Right cardiac atrium (tissue), 5 donors: ENCODE data around the gene DENND1C. TPM values are rescaled to one million over a fixed set of nuclear protein-coding genes. Genes with fewer than 3 reads are reported as not detected.
"Not testable (repeated sequence)": the region's sequence is repeated elsewhere in the genome, so short reads cannot be mapped to it uniquely, and the experiment has no call there.

Experiments used
- ATAC-seq, 2 donors: fragments of 200-7000 bp; cut with Tn5 transposase; one replicate each; pipeline versions ENCODE4 v1.8.0 to v1.9.1; 2020; ENCODE audit warnings: moderate library complexity in 2 of 2, mild to moderate bottlenecking in 1 of 2
- DNase-seq, 3 donors: peaks; one replicate each; pipeline ENCODE4 v3.0.0-alpha.2; 2020
- H3K27ac ChIP-seq: one replicate; pipeline ENCODE4 v1.5.1; 2013; ENCODE audit warnings: mild to moderate bottlenecking, low read length, control low read depth, moderate library complexity
- H3K27me3 ChIP-seq: one replicate; pipeline ENCODE4 v1.6.1; 2013; ENCODE audit not compliant: control insufficient read depth, insufficient read depth
- H3K4me1 ChIP-seq: one replicate; pipeline ENCODE4 v1.6.1; 2013; ENCODE audit warnings: low read length; ENCODE audit not compliant: control insufficient read depth, insufficient read depth
- H3K4me3 ChIP-seq: one replicate; pipeline ENCODE4 v1.5.1; 2013; ENCODE audit warnings: low read length, control low read depth
- H3K9me3 ChIP-seq: one replicate; pipeline ENCODE4 v1.6.1; 2013; ENCODE audit warnings: low read length; ENCODE audit not compliant: control insufficient read depth
- WGBS: extraction: QIAGEN DNeasy Blood & Tissue Kit; methylation state at CpG from one replicate; pipeline ENCODE4 v1.1.7; 2013; 5-methylcytosine and 5-hydroxymethylcytosine counted together
- intact Hi-C, 4 donors: fragments of 100-400 bp; cut with DNase I; formaldehyde crosslinking; loops; one replicate each; pipeline versions ENCODE4 v1.11.0 to v1.14.0; 2022 to 2023
- polyA plus RNA-seq: library from polyadenylated mRNA; stranded (reverse); fragments of 200-250 nt; gene quantifications from one replicate; pipeline ENCODE4 v1.2.3, GENCODE V29; 2013
- total RNA-seq, 4 donors: library from RNA; stranded (reverse); fragmentation: NEBNext Ultra II Directional; extraction: Animal tissue kit (Norgen Biotek cat#: 25700); gene quantifications; one replicate each; pipeline ENCODE4 v1.2.1, GENCODE V29; 2021
- donor health status: healthy with polysubstance abuse.
- donor health status: DM: no; HTN: yes; CAD: no.
- donor health status: DM: no; HTN: no; CAD: no.
- donor health status: DM: no; HTN: yes; CAD: no; lungs with severe emphysema.
- donor health status: DM: yes; HTN: yes; CAD: no.

Gene DENND1C
- total and polyA plus RNA-seq, 5 donors = 0.54 to 1.9 (median 0.91) TPM

GRCh38 chr19:6448045-6448444 lies 33.5 kb downstream of the DENND1C start:
- 88% methylated on average over 3 of the region's 3 CpGs for WGBS
- Histone ChIP-seq H3K4me3 (no peak overlapping the region), H3K9me3 (no peaks in the 10 kb centered on the region), H3K4me1 (no peaks in the 10 kb centered on the region), H3K27me3 (no peaks in the 10 kb centered on the region), H3K27ac (no peak overlapping the region)
- ATAC-seq = no peak
- no peak for DNase-seq
- intact Hi-C loops = no loop called here

- Histone ChIP-seq H3K27ac (no peak overlapping the region), H3K4me3 (no peak overlapping the region), H3K9me3 (no peaks in the 10 kb centered on the region), H3K4me1 (no peaks in the 10 kb centered on the region), H3K27me3 (no peaks in the 10 kb centered on the region)
- no peak for ATAC-seq
- DNase-seq = no peak
- WGBS = 96% methylated on average over 3 of the region's 3 CpGs
- intact Hi-C loops = no loop called here
These were observed 35.1 kb downstream of the DENND1C start for GRCh38 chr19:6446452-6446851.

DNA sequence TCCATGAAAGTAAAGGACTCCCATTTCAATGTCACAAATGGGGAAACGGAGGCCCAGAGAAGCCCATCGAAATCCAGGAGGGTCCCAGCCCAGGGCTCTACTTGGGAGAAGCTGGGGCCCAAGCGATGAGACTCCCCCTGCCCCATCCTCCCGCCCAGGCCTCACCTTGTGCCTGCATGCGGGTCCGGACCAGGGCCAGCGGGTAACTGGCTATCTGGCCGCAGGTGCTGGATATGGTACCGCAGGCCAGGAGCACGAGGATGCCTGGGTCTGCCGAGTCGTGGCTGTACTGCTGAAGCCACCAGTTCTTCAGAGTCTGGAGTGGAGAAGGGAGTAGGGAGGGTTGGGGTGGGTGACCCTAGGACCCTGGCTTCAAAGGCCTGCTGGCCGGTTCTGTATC lies 37.6 kb downstream of the DENND1C start:
- WGBS = 89% methylated on average over 13 of the region's 13 CpGs
- intact Hi-C loops = no loop called here
- H3K4me1 ChIP-seq = no peaks in the 10 kb centered on the region
- H3K27ac ChIP-seq = no peak overlapping the region
- ATAC-seq = no peak
- no peak overlapping the region for H3K4me3 ChIP-seq
- no peaks in the 10 kb centered on the region for H3K27me3 ChIP-seq
- H3K9me3 ChIP-seq = no peaks in the 10 kb centered on the region
- peak in 1 of 3 donors; percentile 37 for DNase-seq

DNA sequence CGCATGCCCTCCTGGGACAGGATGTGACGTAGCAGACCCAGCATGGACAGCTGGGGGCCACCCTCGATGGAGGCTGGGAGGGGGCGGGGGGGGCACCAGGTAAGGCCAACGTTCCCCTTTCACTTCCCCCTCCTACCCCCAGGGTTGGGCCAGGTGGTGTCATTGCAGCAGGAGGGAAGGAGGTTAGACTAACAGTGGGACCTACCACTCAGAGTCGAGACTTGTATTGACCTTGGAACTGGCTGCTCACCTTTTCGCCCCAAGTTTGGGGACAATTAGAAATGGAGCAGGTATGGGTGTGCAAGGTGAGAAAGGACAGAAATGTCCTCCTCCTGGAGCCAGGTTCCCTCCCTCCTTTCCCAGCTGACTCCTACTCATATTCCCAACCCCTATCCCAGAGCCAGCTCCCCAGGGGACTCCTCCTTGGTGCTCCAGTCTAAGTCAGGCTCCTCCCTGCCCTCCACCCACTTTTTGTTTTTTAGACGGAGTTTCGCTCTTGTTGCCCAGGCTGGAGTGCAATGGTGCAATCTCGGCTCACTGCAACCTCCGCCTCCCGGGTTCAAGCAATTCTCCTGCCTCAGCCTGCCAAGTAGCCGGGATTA lies 39.4 kb downstream of the DENND1C start:
- DNase-seq (no peak), ATAC-seq (no peak)
- no peaks in the 10 kb centered on the region for H3K4me1 ChIP-seq
- intact Hi-C loops = no loop called here
- no peak overlapping the region for H3K27ac ChIP-seq
- H3K4me3 ChIP-seq = no peak overlapping the region
- H3K9me3 ChIP-seq = no peaks in the 10 kb centered on the region
- 82% methylated on average over 13 of the region's 13 CpGs for WGBS
- H3K27me3 ChIP-seq = no peaks in the 10 kb centered on the region

DNA sequence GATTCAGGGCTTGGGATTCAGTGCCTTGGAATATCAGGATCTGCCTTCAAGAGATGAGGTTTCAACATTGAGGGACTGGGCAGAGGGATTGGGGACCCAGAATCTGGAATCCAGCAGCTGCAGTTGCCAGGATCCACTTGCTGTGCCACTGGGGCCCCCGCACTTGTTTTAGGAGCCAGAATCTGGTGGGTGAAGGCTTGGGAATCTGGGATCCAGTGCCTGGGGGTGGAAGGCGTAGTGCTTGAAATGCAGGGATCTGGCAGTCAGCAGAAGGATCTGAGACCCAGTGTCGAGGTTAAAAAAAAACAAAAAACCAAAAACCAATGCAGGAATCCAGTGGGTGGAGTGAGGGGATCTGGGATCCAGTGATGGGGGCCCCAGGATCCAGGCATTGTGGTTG lies 40.7 kb downstream of the DENND1C start:
- 83% methylated on average over 3 of the region's 3 CpGs for WGBS
- Histone ChIP-seq H3K27me3 (no peaks in the 10 kb centered on the region), H3K4me1 (no peaks in the 10 kb centered on the region), H3K4me3 (no peak overlapping the region), H3K27ac (no peak overlapping the region), H3K9me3 (no peaks in the 10 kb centered on the region)
- intact Hi-C loops = no loop called here
- ATAC-seq = no peak
- no peak for DNase-seq

GRCh38 chr19:6439743-6440142 lies 41.8 kb downstream of the DENND1C start:
- no peaks in the 10 kb centered on the region for H3K4me1 ChIP-seq
- H3K27me3 ChIP-seq = no peaks in the 10 kb centered on the region
- H3K27ac ChIP-seq = no peak overlapping the region
- no peaks in the 10 kb centered on the region for H3K9me3 ChIP-seq
- DNase-seq (no peak), ATAC-seq (no peak)
- 89% methylated on average over 4 of the region's 4 CpGs for whole genome bisulfite sequencing
- intact Hi-C loops = no loop called here
- H3K4me3 ChIP-seq = no peak overlapping the region

GRCh38 chr19:6433663-6434062 lies 47.9 kb downstream of the DENND1C start, which contains the start of gene SLC25A41:
Gene SLC25A41 (minus strand): TSS chr19:6433763. CDS start chr19:6433693, 70 bp downstream.
- DNase-seq (no peak), ATAC-seq (no peak)
- no peaks in the 10 kb centered on the region for H3K4me1 ChIP-seq
- 90% methylated on average over 10 of the region's 10 CpGs for WGBS
- H3K9me3 ChIP-seq = no peaks in the 10 kb centered on the region
- H3K27ac ChIP-seq = no peak within 1 kb of the TSS
- no peak within 1 kb of the TSS for H3K4me3 ChIP-seq
- intact Hi-C loops = no loop called here
- H3K27me3 ChIP-seq = no peaks in the 10 kb centered on the region

- ATAC-seq (no peak), DNase-seq (peak in 1 of 3 donors; percentile 8)
- intact Hi-C loops = no loop called here
- Histone ChIP-seq H3K4me3 (no peak overlapping the region), H3K27me3 (no peaks in the 10 kb centered on the region), H3K9me3 (no peaks in the 10 kb centered on the region), H3K27ac (no peak overlapping the region), H3K4me1 (no peaks in the 10 kb centered on the region)
- WGBS = 87% methylated on average over 11 of the region's 11 CpGs
These were observed 48.4 kb downstream of the DENND1C start for GRCh38 chr19:6433165-6433564.

- 91% methylated on average over 11 of the region's 11 CpGs for WGBS
- H3K4me1 ChIP-seq = no peaks in the 10 kb centered on the region
These were observed 49.7 kb downstream of the DENND1C start for GRCh38 chr19:6431891-6432290.

DNA sequence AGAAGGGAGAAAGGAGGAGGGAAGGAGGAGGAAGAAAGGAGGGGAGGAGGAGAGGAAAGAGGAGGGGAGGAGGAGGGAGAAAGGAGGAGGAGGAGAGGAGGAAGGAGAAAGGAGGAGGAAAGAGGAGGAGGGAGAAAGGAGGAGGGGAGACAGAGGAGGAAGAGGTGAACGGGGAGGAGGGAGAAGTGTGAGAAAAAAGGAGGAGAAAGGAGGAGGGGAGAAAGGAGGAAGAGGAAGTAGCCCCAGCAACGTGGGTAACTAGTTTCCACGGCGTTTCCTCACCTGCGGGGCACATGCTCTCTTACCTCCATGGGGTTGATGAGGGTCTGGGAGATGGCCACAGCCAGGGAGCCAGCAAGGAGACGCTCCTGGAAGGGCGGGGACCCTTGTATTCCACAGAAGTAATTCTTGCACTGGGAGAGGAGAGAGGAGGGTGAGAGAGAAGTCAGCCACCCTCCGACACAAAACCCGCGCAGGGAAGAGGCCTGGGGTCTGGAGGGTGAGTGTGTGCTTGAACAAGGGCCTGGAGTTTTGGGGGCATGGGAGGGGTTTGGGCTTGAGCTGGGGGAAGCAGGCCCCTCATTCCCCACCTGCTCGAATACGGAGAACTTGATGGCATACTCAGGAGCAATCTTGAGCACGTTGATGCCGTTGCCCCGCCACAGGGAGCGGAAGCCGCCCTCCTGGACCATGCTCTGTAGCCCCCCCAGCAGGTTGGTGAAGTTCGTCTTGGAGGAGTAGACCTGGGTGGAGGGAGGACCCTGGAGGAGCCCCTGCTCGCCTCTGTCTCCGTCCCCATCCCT lies 52.0 kb downstream of the DENND1C start:
- Histone ChIP-seq H3K9me3 (no peaks in the 10 kb centered on the region), H3K4me3 (no peak overlapping the region), H3K27me3 (no peaks in the 10 kb centered on the region), H3K4me1 (no peaks in the 10 kb centered on the region), H3K27ac (no peak overlapping the region)
- intact Hi-C loops = no loop called here
- DNase-seq = peak in 1 of 3 donors; percentile 24
- 64% methylated on average over 20 of the region's 20 CpGs for WGBS
- ATAC-seq = no peak

More at GRCh38 chr19:6431891-6432290, 49.7 kb downstream of the DENND1C start:
- ATAC-seq (no peak), DNase-seq (peak in 1 of 3 donors; percentile 41)
- intact Hi-C loops = no loop called here
- Histone ChIP-seq H3K27ac (no peak overlapping the region), H3K9me3 (no peaks in the 10 kb centered on the region), H3K4me3 (no peak overlapping the region), H3K27me3 (no peaks in the 10 kb centered on the region)

GRCh38 chr19:6428692-6429418 lies 52.7 kb downstream of the DENND1C start:
- intact Hi-C loops, DNase-seq, ATAC-seq, H3K27ac ChIP-seq, H3K9me3 ChIP-seq, H3K4me1 ChIP-seq, H3K4me3 ChIP-seq, H3K27me3 ChIP-seq: not testable (repeated sequence)
- WGBS = 98% methylated on average over 2 of the region's 2 CpGs
